Activated CD4-positive, alpha-beta T cell treated with anti-CD3 and anti-CD28 coated beads for 24 hours (primary cell): ENCODE measurements around the gene TRAPPC11.

Source experiments
- DNase-seq, 2 donors: peaks; one replicate each; pipeline ENCODE4 v3.0.0-alpha.2; 2020; ENCODE audit warnings: low read depth in 2 of 2

TRAPPC11 gene

DNA sequence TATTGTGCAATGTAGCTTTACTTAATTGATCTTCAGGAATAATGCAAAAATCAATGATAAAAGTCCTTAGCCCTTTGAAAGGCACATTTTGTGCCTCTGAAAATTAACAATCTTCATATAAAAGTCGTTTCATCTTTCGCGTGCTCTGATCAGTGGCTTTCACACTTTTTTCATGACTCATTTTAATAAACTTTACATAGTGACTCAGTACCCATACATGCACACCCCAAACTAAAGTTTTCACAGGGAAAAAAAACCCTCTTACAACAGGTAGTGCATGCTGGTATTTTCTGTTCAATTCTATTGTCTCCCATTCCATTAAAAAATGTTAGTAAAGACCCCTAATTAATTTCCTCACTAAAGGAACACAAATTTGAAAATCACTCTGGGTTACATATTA, 21.6 kb upstream of the TRAPPC11 start:
- DNase-seq, result no peak

DNA sequence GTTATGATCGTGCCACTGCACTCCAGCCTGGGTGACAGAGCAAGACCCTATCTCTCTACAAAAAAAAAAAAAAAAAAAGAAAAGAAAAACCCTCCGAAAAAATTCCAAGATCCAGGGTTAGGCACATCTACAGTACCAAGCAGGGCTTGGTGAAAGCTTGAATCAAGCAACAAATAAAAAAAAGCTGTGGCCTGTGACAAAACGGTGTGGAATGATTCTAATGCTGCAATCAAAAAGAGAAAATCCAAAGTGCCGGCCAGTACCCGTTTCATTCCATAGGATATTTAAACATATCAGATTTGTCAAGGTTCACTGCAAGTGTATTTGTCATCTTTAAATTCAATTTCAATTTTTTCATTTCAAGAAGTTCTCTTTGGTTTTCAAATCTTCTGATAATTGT, 20.7 kb upstream of the TRAPPC11 start:
- DNase-seq, result no peak

DNA sequence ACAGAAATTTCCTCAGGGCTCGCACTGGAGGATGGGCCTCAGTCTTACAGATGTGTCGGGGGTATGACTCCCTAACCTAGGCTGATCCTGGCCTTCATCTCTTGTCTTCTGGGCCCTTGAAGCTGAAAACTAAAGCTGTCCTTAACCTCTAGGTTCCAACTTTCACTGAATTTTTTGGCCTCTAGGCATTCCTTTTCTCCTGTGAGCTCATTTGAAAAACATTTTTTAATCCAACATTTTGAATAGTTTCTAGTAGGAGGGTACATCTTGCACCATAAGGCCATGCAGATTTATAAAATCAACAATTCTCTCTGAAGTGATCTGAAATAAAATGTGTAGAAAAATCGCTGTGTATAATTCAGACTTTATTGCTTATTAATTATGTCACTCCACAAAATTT, 19.8 kb upstream of the TRAPPC11 start:
- DNase-seq, result no peak

DNA sequence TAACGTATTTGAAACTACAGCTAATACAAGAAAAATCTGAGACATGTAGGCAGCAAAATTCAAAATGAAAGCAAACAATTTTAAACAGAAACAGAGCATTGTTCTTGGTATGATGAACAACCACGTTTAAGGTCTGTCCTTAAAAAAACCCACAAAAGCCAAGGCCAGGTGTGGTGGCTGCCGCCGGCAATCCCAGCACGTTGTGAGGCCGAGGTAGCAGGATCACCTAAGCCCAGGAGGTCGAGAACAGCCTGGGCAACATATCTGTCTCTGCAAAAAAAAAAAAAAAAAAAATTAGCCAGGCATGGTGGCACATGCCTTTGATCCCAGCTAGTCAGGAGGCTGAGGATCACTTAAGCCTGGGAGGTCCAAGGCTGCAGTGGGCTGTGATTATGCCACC, 13.8 kb upstream of the TRAPPC11 start:
- DNase-seq, result no peak

DNA sequence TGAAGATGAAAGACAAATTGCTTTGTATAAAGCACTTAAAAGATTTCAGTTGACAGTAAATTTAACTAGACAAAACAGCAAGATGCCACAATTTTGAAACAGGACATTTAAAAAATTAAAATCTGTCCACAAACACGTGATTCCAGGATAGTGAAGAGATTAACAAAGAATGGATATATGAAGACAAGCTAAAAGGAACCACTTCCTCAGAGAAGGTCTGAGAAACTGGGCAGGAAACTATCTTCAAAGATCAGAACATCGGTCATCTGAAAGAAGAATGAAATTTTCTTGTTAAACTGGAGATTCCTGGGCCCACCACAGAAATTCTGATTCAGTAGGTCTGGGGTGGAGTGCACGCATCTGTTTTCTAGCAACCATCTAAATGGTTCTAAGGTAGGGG, 1.5 kb upstream of the TRAPPC11 start:
- DNase-seq, result no peak

DNA sequence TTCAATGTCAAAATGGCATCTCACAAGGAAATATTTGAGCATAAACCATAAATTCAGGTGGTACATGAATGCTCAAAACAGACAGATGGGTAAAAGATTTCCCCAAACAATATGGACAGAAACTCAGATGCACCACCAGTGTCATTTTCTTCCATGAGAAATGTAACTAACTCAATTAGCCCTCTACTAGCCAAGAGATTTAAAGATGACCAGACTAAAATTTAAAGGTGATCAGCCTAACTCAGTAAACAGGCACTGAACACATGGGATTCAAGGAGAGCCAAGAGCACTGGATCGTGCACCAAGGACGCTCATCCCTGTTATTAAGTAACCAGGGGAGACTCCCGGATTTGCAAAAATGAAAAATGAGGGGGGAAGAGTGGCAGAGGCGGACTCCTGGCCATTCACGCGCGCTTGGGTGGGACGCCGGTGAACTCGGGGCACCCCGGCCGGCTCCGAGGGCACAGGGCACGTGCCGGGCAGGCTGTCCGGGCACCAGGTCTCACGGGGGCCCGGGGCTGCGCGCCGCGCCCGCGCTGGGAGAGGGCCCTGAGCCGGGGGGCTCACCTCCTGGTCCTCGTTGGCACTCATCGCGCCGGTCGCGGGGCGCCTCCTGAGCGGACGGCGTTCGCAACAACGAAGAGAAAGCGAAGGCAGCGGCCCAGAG, 598 bp upstream of the TRAPPC11 start:
- DNase-seq, result no peak

DNA sequence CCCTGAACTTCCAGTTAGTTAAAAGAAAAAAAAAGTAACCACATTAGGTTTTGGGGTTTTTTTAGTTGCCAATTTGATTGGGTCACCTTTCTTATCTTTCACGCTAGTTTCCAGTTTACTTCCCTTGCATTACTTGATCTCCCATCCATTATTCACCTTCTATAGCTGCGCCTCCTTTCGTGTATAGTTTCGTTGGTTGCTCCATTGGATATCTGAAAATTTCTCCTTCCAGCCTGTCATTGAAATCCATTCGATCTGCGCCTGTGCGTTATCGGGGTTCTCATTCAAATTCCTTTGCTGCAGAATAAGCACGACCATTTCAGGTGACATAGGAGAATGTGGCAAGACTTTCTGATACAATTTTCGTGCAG, 764 bp downstream of the TRAPPC11 start:
- no peak for DNase-seq

DNA sequence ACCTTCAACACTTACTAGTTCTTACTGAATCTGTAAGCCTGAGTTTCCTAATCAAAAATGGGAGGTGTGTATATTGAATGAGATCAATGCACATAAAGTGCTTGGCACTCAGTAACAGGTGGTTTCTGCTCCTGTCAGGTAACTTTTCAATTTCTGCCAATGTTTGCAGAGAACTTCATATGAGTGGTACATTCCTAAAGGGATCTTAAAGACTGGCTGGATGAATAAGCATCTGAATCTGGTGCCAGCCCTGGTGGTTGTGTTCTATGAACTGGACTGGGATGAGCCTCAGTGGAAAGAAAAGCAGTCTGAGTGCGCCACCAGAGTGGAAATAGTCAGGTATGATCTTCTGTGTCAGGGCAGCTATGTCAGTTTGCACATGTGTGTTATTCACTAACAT, 7.0 kb downstream of the TRAPPC11 start:
- DNase-seq, result no peak

DNA sequence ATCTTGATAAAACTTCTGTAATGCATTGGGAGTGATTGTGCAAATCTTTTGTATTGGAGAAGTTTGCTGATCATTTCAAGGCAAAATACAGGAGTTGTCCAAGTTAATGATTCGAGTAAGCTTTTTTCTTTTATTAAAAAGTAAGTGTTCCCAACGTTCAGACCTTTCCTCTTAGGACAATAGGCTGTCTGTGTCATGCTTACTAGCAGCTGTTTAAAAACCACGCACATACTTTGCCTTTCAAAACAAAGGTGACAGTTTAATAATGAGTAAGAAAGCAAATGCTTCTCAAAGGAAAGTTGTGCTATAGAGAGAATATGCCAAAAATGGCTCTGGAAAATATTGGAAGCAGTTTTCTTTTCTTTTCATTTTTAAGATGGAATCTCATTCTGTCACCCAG, 11.2 kb downstream of the TRAPPC11 start:
- no peak for DNase-seq

DNA sequence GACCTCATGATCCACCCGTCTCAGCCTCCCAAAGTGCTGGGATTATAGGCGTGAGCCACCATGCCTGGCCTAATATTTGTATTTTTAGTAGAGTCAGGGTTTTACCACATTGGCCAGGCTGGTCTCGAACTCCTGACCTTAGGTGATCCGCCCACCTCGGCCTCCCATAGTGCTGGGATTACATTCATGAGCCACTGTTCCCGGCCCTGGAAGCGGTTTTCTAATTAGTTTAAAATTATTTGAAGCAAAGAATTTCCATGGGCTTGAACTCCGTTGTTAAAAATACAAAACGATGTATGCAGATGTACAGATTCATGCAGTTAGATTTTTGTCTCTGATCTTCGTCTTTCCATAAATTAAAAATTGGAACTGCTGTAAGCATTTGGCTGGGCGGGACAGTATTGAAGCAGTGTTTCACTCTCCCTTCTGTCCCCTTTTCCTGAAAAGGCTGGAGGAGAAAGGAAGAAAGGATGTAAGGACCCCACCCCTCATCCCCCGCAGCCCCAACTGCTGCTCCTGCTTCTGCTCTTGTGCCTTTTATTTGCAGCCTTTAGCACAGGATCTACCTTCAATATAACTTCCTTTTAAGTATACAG, 12.0 kb downstream of the TRAPPC11 start:
- DNase-seq, result no peak

DNA sequence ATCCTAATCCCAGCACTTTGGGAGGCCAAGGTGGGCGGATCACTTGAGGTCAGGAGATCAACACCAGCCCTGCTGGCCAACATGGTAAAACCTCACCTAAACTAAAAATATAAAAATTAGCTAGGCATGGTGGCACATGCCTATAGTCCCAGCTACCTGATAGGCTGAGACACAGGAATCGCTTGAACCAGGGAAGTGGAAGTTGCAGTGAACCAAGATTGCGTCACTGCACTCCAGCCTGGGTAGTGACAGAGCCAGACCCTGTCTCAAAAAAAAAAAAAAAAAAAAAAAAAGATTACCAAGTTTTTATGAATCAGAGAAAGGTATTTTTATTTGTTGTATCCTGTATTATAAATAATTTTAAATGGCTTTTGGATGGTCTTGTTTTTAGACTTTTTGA, 15.1 kb downstream of the TRAPPC11 start:
- no peak for DNase-seq

DNA sequence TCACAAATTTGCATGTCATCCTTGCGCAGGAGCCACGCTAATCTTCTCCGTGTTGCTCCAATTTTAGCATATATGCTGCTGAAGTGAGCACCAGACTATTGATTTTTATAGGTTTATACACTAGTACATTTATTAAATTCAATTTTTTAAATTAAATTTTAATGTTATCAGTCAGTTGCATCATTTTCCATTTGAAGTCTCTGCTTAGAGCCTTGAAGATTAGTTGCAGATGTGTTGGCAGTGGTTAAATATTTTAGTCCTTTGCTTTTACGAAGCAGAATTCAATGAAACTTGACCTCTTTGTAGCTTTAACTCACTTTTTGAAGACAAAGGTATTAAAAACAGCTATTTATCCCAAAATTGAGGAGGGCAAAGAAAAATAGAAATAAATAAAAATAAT, 16.5 kb downstream of the TRAPPC11 start:
- no peak for DNase-seq

DNA sequence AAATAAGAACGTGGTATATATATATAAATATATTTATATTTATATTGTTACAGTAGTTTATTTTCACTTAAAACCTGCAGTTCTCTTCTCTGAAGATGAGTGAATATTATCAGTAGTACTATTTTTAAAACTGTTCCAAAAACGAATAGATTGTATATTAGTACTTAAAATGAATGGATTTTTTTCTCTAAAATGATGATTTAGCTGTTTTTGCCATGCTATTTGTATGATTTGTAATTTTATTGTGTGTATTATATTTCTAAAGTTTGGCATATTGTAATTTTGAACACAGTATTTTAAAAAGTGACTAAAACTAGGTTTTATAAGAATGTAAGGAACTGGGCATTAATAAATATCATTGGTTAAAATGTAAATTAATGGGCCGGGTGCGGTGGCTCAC, 22.0 kb downstream of the TRAPPC11 start:
- DNase-seq, result no peak

DNA sequence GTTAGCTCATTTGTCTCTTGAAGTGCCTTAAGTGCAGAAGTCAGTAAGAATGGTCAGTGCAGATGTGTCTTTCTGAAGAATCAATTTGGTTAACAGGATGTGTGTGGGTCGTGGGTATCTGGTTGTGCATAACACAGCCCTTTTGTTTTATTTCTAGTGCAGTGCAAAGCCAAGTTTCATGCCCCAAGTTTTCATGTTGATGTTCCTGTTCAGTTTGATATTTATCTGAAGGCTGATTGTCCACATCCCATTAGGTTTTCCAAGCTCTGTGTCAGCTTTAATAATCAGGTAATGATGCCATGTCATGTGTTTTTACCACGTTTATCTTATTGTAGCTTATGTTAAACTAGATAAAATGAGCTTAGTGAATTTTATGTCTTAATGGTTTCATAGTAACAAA, 27.4 kb downstream of the TRAPPC11 start:
- DNase-seq, result no peak

DNA sequence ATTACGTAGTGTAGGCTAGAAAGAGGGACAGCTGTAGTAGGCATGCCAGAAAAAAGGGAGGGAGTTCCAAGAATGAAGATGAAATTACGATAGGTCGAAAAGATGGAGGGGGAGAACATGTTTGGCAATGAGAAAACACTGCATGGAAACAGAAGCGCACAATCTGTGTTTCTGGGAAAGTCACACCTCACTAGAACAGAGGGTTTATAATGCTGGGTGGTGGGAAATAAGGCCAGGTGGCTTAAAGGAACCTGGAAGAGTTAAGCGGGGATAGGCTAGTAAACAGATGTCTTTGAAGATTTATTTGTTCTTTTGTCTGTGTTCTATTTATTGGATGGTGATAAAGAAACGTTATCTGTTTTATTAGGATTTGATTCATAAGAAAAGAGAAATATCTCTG, 29.1 kb downstream of the TRAPPC11 start:
- no peak for DNase-seq

DNA sequence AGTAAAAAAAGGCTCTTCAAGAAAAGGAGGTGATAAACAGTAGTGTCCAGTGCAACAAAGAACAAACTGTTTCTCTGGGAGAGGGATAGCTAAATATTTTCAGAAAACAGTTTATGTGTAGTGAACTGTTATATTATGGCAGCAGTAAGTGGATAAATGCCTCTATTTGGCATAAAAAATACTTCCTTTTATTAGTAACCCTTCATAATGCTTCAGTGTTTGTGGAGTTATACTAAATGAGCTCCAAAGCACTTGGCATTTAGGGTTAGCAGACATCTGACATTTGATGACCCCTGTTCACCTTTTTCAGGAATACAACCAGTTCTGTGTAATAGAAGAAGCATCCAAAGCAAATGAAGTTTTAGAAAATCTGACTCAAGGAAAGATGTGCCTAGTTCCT, 31.9 kb downstream of the TRAPPC11 start:
- DNase-seq, result no peak

DNA sequence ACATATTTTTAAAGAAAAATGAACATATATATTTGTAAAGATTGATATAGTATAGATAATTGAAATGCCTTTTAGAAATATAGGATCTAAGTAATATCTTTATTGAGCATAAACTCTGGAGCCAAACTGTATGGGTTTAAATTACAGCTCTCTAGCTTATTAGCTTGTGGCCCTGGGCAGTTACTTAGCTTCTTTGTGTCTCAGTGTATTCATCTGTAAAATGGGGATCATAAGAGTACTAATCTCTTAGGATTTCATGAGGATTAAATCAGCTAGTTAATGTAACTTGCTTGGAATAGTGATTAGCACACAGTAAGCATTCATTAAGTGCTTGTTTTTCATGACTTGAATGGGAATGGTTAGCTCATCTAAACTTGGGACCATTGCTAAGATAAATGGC, 32.8 kb downstream of the TRAPPC11 start:
- no peak for DNase-seq

DNA sequence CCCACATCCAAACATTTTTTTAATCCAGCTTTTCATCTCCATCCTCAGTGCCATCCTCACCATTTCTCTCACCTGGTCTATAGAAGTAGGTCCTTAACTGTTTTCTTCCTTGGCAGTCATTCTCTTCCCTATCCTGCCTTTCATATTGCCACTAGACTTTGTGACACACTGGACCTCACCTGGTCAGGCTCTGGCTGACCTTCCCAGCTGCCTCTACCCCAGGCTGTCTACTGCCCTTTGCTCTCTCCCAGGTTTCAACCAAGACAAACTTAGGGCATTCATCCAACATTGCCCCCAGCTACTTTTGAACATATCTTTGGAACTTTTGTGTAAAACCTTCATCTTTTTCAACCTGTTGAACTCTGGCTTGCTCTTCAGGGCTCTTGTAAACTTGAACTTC, 39.8 kb downstream of the TRAPPC11 start:
- no peak for DNase-seq

DNA sequence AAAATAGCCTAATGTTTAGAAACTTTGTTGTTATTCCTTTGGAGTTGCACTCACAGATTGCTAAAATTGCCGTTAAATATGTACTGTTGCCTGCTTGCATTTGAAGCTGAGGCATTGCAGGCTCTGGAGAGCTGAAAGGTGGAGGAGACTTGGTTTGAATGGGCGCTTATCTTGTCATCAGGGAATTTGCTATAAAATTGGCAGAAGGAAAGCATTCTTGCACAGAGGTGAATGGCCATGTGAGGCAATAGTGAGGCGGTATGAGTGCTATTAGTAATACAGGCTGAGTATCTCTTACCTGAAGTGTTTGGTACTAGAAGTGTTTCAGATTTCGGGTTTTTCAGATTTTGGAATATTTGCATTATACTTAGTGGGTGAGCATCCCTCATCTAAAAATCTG, 41.3 kb downstream of the TRAPPC11 start:
- DNase-seq, result no peak

DNA sequence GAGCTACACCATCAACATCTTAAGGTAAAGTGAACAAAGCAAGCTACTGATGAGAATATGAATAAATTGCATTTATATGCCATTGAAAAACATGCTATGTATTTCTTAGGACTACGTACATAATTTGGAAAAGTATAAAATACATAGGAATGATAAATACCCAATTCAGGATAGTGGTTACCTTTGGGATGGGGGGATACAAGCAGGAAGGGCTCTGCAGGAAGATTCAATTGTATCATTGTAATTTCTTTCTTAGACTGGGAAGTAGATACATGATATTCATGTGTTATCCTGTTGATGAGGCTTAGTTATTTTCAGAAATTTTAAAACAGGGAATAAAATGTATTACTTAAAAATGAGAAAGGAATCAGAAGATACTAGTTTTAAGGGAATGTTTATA, 43.4 kb downstream of the TRAPPC11 start:
- no peak for DNase-seq

DNA sequence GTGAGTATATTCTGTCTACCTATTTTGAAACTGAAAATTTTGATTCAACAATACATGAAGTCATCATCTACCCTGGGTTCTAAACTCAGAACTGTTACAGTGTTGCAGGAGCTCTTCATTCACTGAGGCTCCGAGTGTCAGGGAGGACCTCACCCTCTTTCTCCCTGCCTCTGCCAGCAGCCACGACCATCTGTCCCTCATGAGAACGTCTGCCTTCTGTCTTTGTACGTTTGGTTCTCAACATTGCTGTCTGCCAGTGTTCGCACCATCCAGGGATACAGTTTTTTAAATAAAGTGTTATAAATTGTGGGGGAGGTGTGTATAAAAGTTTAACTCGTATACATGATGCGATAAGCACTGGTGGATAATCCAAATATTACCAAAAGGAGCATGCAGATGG, 55.5 kb downstream of the TRAPPC11 start:
- DNase-seq, result no peak

DNA sequence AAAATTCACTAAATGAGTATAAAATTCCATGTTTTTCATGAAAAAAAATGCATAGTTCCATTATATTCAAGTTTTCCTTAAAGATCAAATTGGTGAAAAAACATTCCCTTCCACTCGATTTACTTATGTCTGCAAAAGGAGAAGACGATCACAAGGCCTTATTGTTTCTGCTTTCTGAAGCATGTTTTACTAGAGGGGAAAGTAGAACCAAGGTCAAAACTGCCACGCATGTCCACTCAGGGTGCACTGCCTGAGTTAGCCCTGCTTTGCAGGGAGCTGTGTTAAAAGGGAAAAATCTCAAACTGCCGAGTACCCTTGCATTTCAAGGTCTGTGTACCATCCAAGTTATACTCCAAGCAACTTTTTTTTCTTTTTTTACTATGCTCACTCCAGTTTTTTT, 57.2 kb downstream of the TRAPPC11 start:
- DNase-seq, result no peak

DNA sequence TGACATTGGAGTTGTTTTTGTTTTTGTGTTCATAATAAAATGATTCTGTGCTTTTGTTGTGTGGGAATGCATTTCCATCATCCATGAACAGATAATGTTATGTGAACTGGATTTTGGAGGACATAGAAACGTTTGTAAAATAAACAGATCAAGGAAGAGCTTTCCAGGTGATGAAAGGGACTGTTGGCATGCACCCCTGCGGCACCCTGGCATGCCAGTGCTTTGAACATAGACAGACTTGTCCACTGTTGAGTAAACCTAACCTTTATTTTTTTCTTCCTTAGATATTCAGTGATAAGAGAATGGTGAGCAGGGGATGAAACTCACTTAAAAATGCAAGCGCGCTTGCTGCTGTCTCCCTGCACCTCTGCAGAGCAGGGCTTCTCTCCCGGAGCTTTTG, 59.8 kb downstream of the TRAPPC11 start:
- no peak for DNase-seq
